Ishikawa (cell line): ENCODE data around the gene VAV3.

ENCODE experiments used
- EGR1 ChIP-seq: IDR thresholded peaks from 2 replicates; pipeline ENCODE4 v1.6.1; 2012
- FOXM1 ChIP-seq: IDR thresholded peaks from 2 replicates; pipeline ENCODE4 v1.6.1; 2012; ENCODE audit warnings: low read depth, borderline replicate concordance
- RAD21 ChIP-seq: IDR thresholded peaks from 2 replicates; pipeline ENCODE4 v1.6.1; 2012; ENCODE audit warnings: low read depth
- TAF1 ChIP-seq: IDR thresholded peaks from 2 replicates; pipeline ENCODE4 v1.6.1; 2012; ENCODE audit warnings: low read depth, mild to moderate bottlenecking
- TCF12 ChIP-seq: IDR thresholded peaks from 2 replicates; pipeline ENCODE4 v1.6.1; 2012; ENCODE audit warnings: low read depth
- TEAD4 ChIP-seq: IDR thresholded peaks from 2 replicates; pipeline ENCODE4 v1.6.1; 2012
- YY1 ChIP-seq: IDR thresholded peaks from 2 replicates; pipeline ENCODE4 v1.6.1; 2012; ENCODE audit warnings: low read depth

DNA sequence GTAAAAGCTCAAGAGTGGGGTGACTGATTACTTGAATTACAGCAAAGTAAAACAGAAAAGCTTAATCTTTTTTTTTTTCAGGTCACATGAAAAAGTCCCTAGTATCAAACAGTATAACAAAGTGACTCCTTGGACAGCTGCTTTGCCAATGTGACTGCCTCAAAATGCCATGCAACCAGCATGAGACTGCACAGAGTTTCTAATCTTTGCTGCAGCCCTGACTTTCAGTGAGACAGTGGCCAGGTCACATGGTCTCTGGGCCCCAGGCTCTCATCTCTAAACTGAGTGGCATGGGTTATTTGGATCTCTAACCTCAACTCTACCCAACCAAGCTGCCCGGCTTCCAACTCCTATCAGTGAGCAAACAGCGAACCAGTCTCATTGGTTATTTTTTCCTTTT lies 169.0 kb downstream of the VAV3 start:
- TF ChIP-seq YY1 (no peak), RAD21 (no peak), FOXM1 (no peak), EGR1 (no peak), TEAD4 (no peak), TAF1 (no peak), TCF12 (no peak)
